H1 (cell line): ENCODE measurements around the gene REPS1. TPM values are rescaled to one million over a fixed set of nuclear protein-coding genes. Genes with fewer than 3 reads are reported as not detected.

Experiments used
- CTCF ChIA-PET: fragments of 300-600 bp; sonication (Branson Sonifier 250); formaldehyde crosslinking; loops from one replicate; lab custom pipeline; 2021; ENCODE audit not compliant: partially characterized antibody; lab: Charles Lee
- POLR2A ChIA-PET: fragments of 300-600 bp; sonication (Branson Sonifier 250); formaldehyde crosslinking; loops from one replicate; lab custom pipeline; 2021; ENCODE audit warnings: inconsistent platforms; ENCODE audit not compliant: partially characterized antibody; lab: Charles Lee
- DNase-seq, 2 experiments: peaks; one replicate each; pipeline versions ENCODE4 v3.0.0 to v3.0.0-alpha.2; 2010 to 2022; ENCODE audit warnings: low spot score in 2 of 2, low read depth in 1 of 2, mixed read lengths in 1 of 2
- FAIRE-seq: peaks from 2 replicates; lab custom pipeline; 2011; peaks lifted over from hg19 to GRCh38; lab: Jason Lieb, UNC
- H2AFZ ChIP-seq: 2 replicates; pipeline ENCODE4 v1.8.1; 2012; ENCODE audit warnings: low read length, inconsistent platforms
- H2AK5ac ChIP-seq: 2 replicates; pipeline ENCODE4 v1.6.1; 2013; ENCODE audit warnings: low read depth, low read length
- H2BK120ac ChIP-seq: replicated peaks from 2 replicates; pipeline ENCODE3; 2013; ENCODE audit warnings: low read depth, low read length, inconsistent platforms
- H2BK12ac ChIP-seq: 2 replicates; pipeline ENCODE4 v1.6.1; 2013; ENCODE audit warnings: low read depth, low read length
- H2BK15ac ChIP-seq: 2 replicates; pipeline ENCODE4 v1.6.1; 2013; ENCODE audit warnings: low read length
- H2BK20ac ChIP-seq: 2 replicates; pipeline ENCODE4 v1.6.1; 2013; ENCODE audit warnings: low read length
- H2BK5ac ChIP-seq: 2 replicates; pipeline ENCODE4 v1.6.1; 2013; ENCODE audit warnings: low read depth, low read length
- H3K14ac ChIP-seq: 2 replicates; pipeline ENCODE4 v1.6.1; 2013; ENCODE audit warnings: inconsistent platforms; ENCODE audit not compliant: insufficient read length
- H3K18ac ChIP-seq: 2 replicates; pipeline ENCODE4 v1.6.1; 2013; ENCODE audit warnings: low read length; ENCODE audit errors: extremely low read depth
- H3K23ac ChIP-seq: 2 replicates; pipeline ENCODE4 v1.6.1; 2013; ENCODE audit warnings: inconsistent platforms; ENCODE audit not compliant: insufficient read length
- H3K23me2 ChIP-seq: 2 replicates; pipeline ENCODE4 v1.6.1; 2013; ENCODE audit warnings: low read depth, low read length
- H3K27ac ChIP-seq: 2 replicates; pipeline ENCODE4 v1.6.1; 2011; ENCODE audit warnings: low read depth, low read length, inconsistent platforms
- H3K27me3 ChIP-seq, 4 experiments: replicated peaks in 1 of 4; 1 replicate in 1 of 4; 2 replicates in 3 of 4; pipeline versions ENCODE4 v1.6.1 to v1.8.1; 2011 to 2013; ENCODE audit warnings: low read length in 3 of 4, mild to moderate bottlenecking in 3 of 4, inconsistent platforms in 2 of 4, mixed read lengths in 2 of 4, moderate library complexity in 1 of 4; ENCODE audit not compliant: control insufficient read depth in 3 of 4, insufficient read depth in 3 of 4; ENCODE audit errors: extremely low read depth in 1 of 4
- H3K36me3 ChIP-seq, 4 experiments: 2 replicates each; pipeline versions ENCODE4 v1.6.1 to v1.8.1; 2011 to 2013; ENCODE audit warnings: mild to moderate bottlenecking in 4 of 4, low read length in 3 of 4, moderate library complexity in 2 of 4, control low read depth in 1 of 4, inconsistent platforms in 1 of 4; ENCODE audit not compliant: insufficient read depth in 4 of 4, control insufficient read depth in 2 of 4
- H3K4ac ChIP-seq: replicated peaks from 2 replicates; pipeline ENCODE3; 2013; ENCODE audit warnings: low read length, low read depth, mixed read lengths, inconsistent platforms; ENCODE audit not compliant: insufficient read length
- H3K4me1 ChIP-seq, 4 experiments: replicated peaks in 1 of 4; 1 replicate in 1 of 4; 2 replicates in 3 of 4; pipeline versions ENCODE4 v1.6.1 to v1.8.1; 2011 to 2013; ENCODE audit warnings: low read length in 3 of 4, inconsistent platforms in 2 of 4, mixed read lengths in 1 of 4; ENCODE audit not compliant: insufficient read depth in 4 of 4, control insufficient read depth in 3 of 4
- H3K4me2 ChIP-seq, 2 experiments: 2 replicates each; pipeline versions ENCODE4 v1.6.1 to v1.8.1; 2011 to 2013; ENCODE audit warnings: low read depth in 2 of 2, low read length in 2 of 2, control low read depth in 1 of 2, inconsistent platforms in 1 of 2, mild to moderate bottlenecking in 1 of 2; ENCODE audit not compliant: insufficient read depth in 1 of 2
- H3K4me3 ChIP-seq, 4 experiments: fragments of 200-600, 300-600 bp in 1 of 4; sonication (generic), shearing (Covaris generic), sonication (Bioruptor Twin) in 1 of 4; 2 replicates each; pipeline versions ENCODE4 v1.5.1 to v1.8.1; 2011 to 2016; ENCODE audit warnings: low read length in 4 of 4, low read depth in 3 of 4, control low read depth in 2 of 4, inconsistent platforms in 2 of 4, mild to moderate bottlenecking in 2 of 4, mixed read lengths in 1 of 4, moderate library complexity in 1 of 4; ENCODE audit not compliant: insufficient read depth in 2 of 4; ENCODE audit errors: extremely low read depth in 1 of 4
- H3K56ac ChIP-seq: replicated peaks from 2 replicates; pipeline ENCODE3; 2013; ENCODE audit warnings: low read depth, mild to moderate bottlenecking, mixed read lengths, low read length, inconsistent platforms; ENCODE audit not compliant: insufficient read length
- H3K79me1 ChIP-seq: 2 replicates; pipeline ENCODE4 v1.6.1; 2013; ENCODE audit warnings: low read depth, low read length, control low read depth
- H3K79me2 ChIP-seq, 2 experiments: 2 replicates each; pipeline versions ENCODE4 v1.6.1 to v1.8.1; 2012 to 2013; ENCODE audit warnings: low read length in 2 of 2, mild to moderate bottlenecking in 2 of 2, inconsistent platforms in 1 of 2; ENCODE audit not compliant: insufficient read depth in 2 of 2, control insufficient read depth in 1 of 2
- H3K9ac ChIP-seq, 4 experiments: replicated peaks in 1 of 4; 1 replicate in 1 of 4; 2 replicates in 3 of 4; pipeline versions ENCODE4 v1.6.1 to v1.8.1; 2011 to 2013; ENCODE audit warnings: low read depth in 3 of 4, low read length in 3 of 4, control low read depth in 2 of 4, mild to moderate bottlenecking in 2 of 4, moderate library complexity in 2 of 4, inconsistent platforms in 1 of 4; ENCODE audit errors: extremely low read depth in 1 of 4
- H3K9me3 ChIP-seq, 2 experiments: 2 replicates each; pipeline versions ENCODE4 v1.6.1 to v1.8.1; 2012 to 2013; ENCODE audit warnings: mild to moderate bottlenecking in 2 of 2, moderate library complexity in 2 of 2, control low read depth in 1 of 2, inconsistent platforms in 1 of 2, low read depth in 1 of 2, low read length in 1 of 2, mixed read lengths in 1 of 2; ENCODE audit not compliant: insufficient read depth in 2 of 2
- H4K20me1 ChIP-seq, 2 experiments: replicated peaks in 1 of 2; 2 replicates each; pipeline versions ENCODE3 to v1.8.1; 2011 to 2013; ENCODE audit warnings: inconsistent platforms in 2 of 2, low read length in 2 of 2, mild to moderate bottlenecking in 1 of 2; ENCODE audit not compliant: insufficient read depth in 2 of 2, control insufficient read depth in 1 of 2
- H4K5ac ChIP-seq: 2 replicates; pipeline ENCODE4 v1.6.1; 2013; ENCODE audit warnings: low read length, low read depth, mixed read lengths, inconsistent platforms; ENCODE audit not compliant: insufficient read length
- H4K8ac ChIP-seq: 2 replicates; pipeline ENCODE4 v1.8.0; 2013; ENCODE audit warnings: mild to moderate bottlenecking, moderate library complexity, low read length, inconsistent platforms; ENCODE audit not compliant: insufficient read depth; ENCODE audit errors: extremely low read depth
- H4K91ac ChIP-seq: replicated peaks from 2 replicates; pipeline ENCODE3; 2013; ENCODE audit warnings: low read length, mixed read lengths, inconsistent platforms; ENCODE audit not compliant: insufficient read length
- BCL11A ChIP-seq, 2 experiments: IDR thresholded peaks; one replicate each; pipeline ENCODE4 v1.6.1; 2011; ENCODE audit warnings: low read depth in 2 of 2, low read length in 2 of 2, mild to moderate bottlenecking in 2 of 2
- CREB1 ChIP-seq: IDR thresholded peaks from 2 replicates; pipeline ENCODE4 v1.6.1; 2012; ENCODE audit warnings: inconsistent platforms
- EP300 ChIP-seq, 2 experiments: IDR thresholded peaks; 1 replicate in 1 of 2; 2 replicates in 1 of 2; pipeline ENCODE4 v1.6.1; 2011 to 2012; ENCODE audit warnings: low read depth in 2 of 2, low read length in 2 of 2, mild to moderate bottlenecking in 2 of 2, borderline replicate concordance in 1 of 2, inconsistent platforms in 1 of 2, moderate library complexity in 1 of 2
- FOSL1 ChIP-seq: IDR thresholded peaks from 2 replicates; pipeline ENCODE4 v1.6.1; 2011; ENCODE audit warnings: mild to moderate bottlenecking, low read depth, low read length, moderate library complexity; ENCODE audit not compliant: insufficient read depth
- HDAC2 ChIP-seq, 2 experiments: fragments of 300-600 bp in 1 of 2; sonication (generic) in 1 of 2; IDR thresholded peaks; 2 replicates each; pipeline ENCODE4 v1.6.1; 2011 to 2012; ENCODE audit warnings: low read depth in 2 of 2, low read length in 2 of 2, mild to moderate bottlenecking in 2 of 2, moderate library complexity in 2 of 2, borderline replicate concordance in 1 of 2, inconsistent platforms in 1 of 2
- HDAC6 ChIP-seq: IDR thresholded peaks from one replicate; pipeline ENCODE4 v1.7.1; 2012; ENCODE audit warnings: low read depth, mild to moderate bottlenecking, inconsistent platforms, low read length, moderate library complexity
- JUND ChIP-seq: IDR thresholded peaks from 2 replicates; pipeline ENCODE4 v1.6.1; 2011; ENCODE audit warnings: mild to moderate bottlenecking, improper control_type of control experiment, low read length
- NANOG ChIP-seq: IDR thresholded peaks from 2 replicates; pipeline ENCODE4 v1.6.1; 2011; ENCODE audit warnings: low read length, low read depth, mild to moderate bottlenecking, inconsistent platforms; ENCODE audit not compliant: insufficient read depth, poor library complexity, severe bottlenecking
- POU5F1 ChIP-seq: IDR thresholded peaks from 2 replicates; pipeline ENCODE4 v1.6.1; 2011; ENCODE audit warnings: low read depth, mild to moderate bottlenecking, low read length, moderate library complexity
- RAD21 ChIP-seq, 2 experiments: IDR thresholded peaks in 1 of 2; conservative IDR thresholded peaks in 1 of 2; 2 replicates each; pipeline ENCODE4 v1.6.1; 2011; ENCODE audit warnings: low read depth in 2 of 2, low read length in 2 of 2, improper control_type of control experiment in 1 of 2, inconsistent platforms in 1 of 2, mild to moderate bottlenecking in 1 of 2, moderate library complexity in 1 of 2
- RXRA ChIP-seq: IDR thresholded peaks from 2 replicates; pipeline ENCODE4 v1.6.1; 2011; ENCODE audit warnings: low read depth, mild to moderate bottlenecking, low read length, moderate library complexity; ENCODE audit not compliant: insufficient read depth
- SIN3A ChIP-seq, 2 experiments: IDR thresholded peaks in 1 of 2; conservative IDR thresholded peaks in 1 of 2; 2 replicates each; pipeline ENCODE4 v1.6.1; 2011 to 2012; ENCODE audit warnings: low read length in 2 of 2, improper control_type of control experiment in 1 of 2, low read depth in 1 of 2, mild to moderate bottlenecking in 1 of 2
- SRF ChIP-seq: IDR thresholded peaks from 2 replicates; pipeline ENCODE4 v1.6.1; 2011; ENCODE audit warnings: mild to moderate bottlenecking, low read depth, low read length, moderate library complexity
- TBP ChIP-seq: IDR thresholded peaks from 2 replicates; pipeline ENCODE4 v1.6.1; 2011; ENCODE audit warnings: low read depth, low read length, improper control_type of control experiment
- WGBS, 2 experiments: shearing (Covaris generic) in 1 of 2; methylation state at CpG; one replicate each; pipeline versions ENCODE4 v1.1.6 to v1.1.7; 2013 to 2015; ENCODE audit warnings: low lambda C conversion rate in 2 of 2, mixed read lengths in 2 of 2, inconsistent platforms in 1 of 2, low coverage in 1 of 2, missing lambda C conversion rate in 1 of 2; ENCODE audit not compliant: insufficient replicate concordance in 2 of 2, insufficient coverage in 1 of 2, insufficient read length in 1 of 2; ENCODE audit errors: extremely low coverage in 1 of 2, missing lambda C conversion rate in 1 of 2; 5-methylcytosine and 5-hydroxymethylcytosine counted together
- polyA plus RNA-seq, 7 experiments: library from polyadenylated mRNA; depleted of rRNA in 3 of 7; stranded (reverse) in 5 of 7; unstranded in 2 of 7; fragments of >200 nt in 5 of 7; fragments of 200-250 nt in 2 of 7; gene quantifications; 1 replicate in 5 of 7; 2 replicates in 1 of 7; 4 replicates in 1 of 7; pipeline versions ENCODE4 v1.2.1 to v1.2.3, GENCODE V29; 2011 to 2013; ENCODE audit warnings: missing spikeins in 2 of 7, mixed read lengths in 2 of 7
- total RNA-seq: library from RNA; stranded (reverse); fragmentation: NEBNext Ultra II Directional; extraction: Animal tissue kit (Norgen Biotek cat#: 25700); gene quantifications from 2 replicates; pipeline ENCODE4 v1.2.1, GENCODE V29; 2021

Gene REPS1
- total and polyA plus RNA-seq, 2 of the 8 experiments (the other 6 are each of a cell fraction or from before 2014, with no cell fraction given): 52.1 to 68.9 TPM

DNA sequence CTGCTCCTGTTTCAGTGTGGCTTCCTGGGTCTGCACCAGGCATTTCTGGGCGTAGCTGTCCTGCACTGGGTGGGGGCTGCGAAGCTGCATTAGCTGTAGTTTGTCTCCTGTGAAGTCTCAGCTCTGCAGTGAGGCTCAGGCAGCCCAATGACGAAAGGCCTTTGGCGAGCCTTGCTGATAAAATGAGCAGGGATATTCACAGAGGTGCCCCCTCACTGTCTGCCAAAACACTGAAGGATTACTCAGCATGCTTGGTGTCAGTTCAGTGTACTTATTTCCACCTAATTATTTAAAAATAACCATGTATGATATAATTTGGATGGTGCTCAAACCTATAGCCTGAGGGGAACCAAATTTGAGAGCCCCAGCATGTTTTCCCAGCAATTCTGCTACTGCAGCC lies 118.7 kb downstream of the REPS1 start:
- H3K23ac ChIP-seq: no peak overlapping the region
- H3K56ac ChIP-seq: no peak overlapping the region
- no peak overlapping the region for H3K4me2 ChIP-seq
- H3K4ac ChIP-seq: no peak overlapping the region
- no peaks in the 10 kb centered on the region for H3K79me1 ChIP-seq
- H3K9ac ChIP-seq: no peak overlapping the region
- H4K8ac ChIP-seq: no peak overlapping the region; the same call in 1 of the 2 replicates
- 66% methylated on average over 4 of the region's 4 CpGs; no CpG with 5 or more reads in 1 of the 2 experiments for WGBS, 2 experiments
- POLR2A ChIA-PET: interaction anchor here (0.7 kb wide), 1 partner anchor 25 kb away, joined by 3 read pairs; no protein-coding TSS in a partner anchor
- peak overlapping the region; percentile 63 for H2AFZ ChIP-seq
- H3K79me2 ChIP-seq: no peaks in the 10 kb centered on the region
- no peak overlapping the region for H3K27ac ChIP-seq
- H4K91ac ChIP-seq: no peak overlapping the region
- no peaks in the 10 kb centered on the region for H3K4me1 ChIP-seq
- H3K27me3 ChIP-seq: no peaks in the 10 kb centered on the region
- H3K4me3 ChIP-seq: no peak overlapping the region
- no peak overlapping the region for H2AK5ac ChIP-seq
- DNase-seq (no peak), FAIRE-seq (no peak)
- H2BK15ac ChIP-seq: no peak overlapping the region
- H3K36me3 ChIP-seq: no peaks in the 10 kb centered on the region
- no peak overlapping the region for H2BK120ac ChIP-seq
- CTCF ChIA-PET: no interaction called here
- no peaks in the 10 kb centered on the region for H3K9me3 ChIP-seq
- H2BK5ac ChIP-seq: no peak overlapping the region
- H2BK20ac ChIP-seq: no peak overlapping the region
- H4K5ac ChIP-seq: no peak overlapping the region
- H3K18ac ChIP-seq: no peak overlapping the region
- no peaks in the 10 kb centered on the region for H4K20me1 ChIP-seq
- no peaks in the 10 kb centered on the region for H3K23me2 ChIP-seq
- no peak overlapping the region for H2BK12ac ChIP-seq
- no peak overlapping the region for H3K14ac ChIP-seq
- TF ChIP-seq FOSL1 (no peak), POU5F1 (no peak), HDAC2 (IDR thresholded peaks at IDR 0.05; ENCODE audit: borderline replicate concordance in 1 of 2, low read depth in 2 of 2, low read length in 2 of 2) (no peak), CREB1 (no peak), JUND (no peak), HDAC6 (no peak), RXRA (no peak), SRF (no peak), EP300 (IDR thresholded peaks at IDR 0.05; ENCODE audit: borderline replicate concordance in 1 of 2, low read depth in 2 of 2, low read length in 2 of 2) (no peak), RAD21 (IDR thresholded peaks at IDR 0.05 in 1 of 2, conservative IDR thresholded peaks at IDR 0.05 in 1 of 2; ENCODE audit: low read depth in 2 of 2, low read length in 2 of 2) (no peak), SIN3A (conservative IDR thresholded peaks at IDR 0.05 in 1 of 2, IDR thresholded peaks at IDR 0.05 in 1 of 2; ENCODE audit: low read depth in 1 of 2, low read length in 2 of 2) (no peak), NANOG (no peak), BCL11A (IDR thresholded peaks at IDR 0.05; ENCODE audit: low read depth in 2 of 2, low read length in 2 of 2) (no peak), TBP (no peak)
